Glomerular visceral epithelial cell (primary cell): Measurements from ENCODE around the gene PTPRE.

ENCODE experiments used
- DNase-seq: peaks from one replicate; pipeline ENCODE4 v3.0.0-alpha.2; 2016; ENCODE audit errors: extremely low spot score

Gene PTPRE

GRCh38 chr10:127907411-127908105, 655 bp downstream of the PTPRE start:
- DNase-seq: peak; percentile 58

DNA sequence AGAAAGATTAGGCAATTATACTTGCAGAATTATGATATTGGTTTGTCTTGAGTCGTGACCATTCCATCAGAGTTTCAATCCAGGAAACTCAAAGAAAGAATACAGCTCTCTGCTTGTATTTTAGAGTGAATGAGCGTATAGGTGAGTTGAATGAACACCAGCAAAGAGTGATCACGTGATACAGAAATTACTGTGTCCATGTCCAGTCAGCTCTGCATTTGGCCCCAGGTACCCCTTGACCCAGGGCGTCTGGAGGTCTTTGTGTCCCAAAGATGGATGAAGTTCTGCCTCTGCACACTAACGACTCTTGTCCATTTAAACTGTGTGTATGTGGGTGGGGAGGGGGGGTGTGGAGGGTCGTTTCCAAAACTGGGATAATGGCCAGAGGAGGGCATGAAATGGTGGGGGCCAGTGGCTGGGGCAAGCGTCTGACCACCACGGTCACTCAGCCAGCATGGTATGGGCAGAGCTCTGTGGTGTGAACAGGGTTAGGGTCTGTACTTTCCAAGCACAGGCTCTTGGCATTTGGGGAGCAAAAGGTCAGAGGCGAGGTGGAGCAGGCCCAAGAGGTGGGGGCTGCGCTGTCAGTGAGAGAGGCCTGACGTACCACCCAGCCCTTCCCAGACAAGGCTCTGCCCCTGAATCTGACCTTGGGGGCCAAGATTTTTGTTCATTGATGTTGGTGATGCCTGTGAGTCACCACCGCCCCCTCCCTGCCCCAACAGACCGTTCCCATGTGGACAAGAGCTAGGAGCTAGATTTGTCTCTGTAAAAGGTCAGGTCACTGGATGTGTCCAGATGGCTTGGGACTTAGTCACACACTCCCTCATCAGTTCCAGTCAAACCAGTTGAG, 1.4 kb downstream of the PTPRE start:
- peak; percentile 78 for DNase-seq

GRCh38 chr10:127908959-127909267, 2.0 kb downstream of the PTPRE start:
- DNase-seq: no peak

DNA sequence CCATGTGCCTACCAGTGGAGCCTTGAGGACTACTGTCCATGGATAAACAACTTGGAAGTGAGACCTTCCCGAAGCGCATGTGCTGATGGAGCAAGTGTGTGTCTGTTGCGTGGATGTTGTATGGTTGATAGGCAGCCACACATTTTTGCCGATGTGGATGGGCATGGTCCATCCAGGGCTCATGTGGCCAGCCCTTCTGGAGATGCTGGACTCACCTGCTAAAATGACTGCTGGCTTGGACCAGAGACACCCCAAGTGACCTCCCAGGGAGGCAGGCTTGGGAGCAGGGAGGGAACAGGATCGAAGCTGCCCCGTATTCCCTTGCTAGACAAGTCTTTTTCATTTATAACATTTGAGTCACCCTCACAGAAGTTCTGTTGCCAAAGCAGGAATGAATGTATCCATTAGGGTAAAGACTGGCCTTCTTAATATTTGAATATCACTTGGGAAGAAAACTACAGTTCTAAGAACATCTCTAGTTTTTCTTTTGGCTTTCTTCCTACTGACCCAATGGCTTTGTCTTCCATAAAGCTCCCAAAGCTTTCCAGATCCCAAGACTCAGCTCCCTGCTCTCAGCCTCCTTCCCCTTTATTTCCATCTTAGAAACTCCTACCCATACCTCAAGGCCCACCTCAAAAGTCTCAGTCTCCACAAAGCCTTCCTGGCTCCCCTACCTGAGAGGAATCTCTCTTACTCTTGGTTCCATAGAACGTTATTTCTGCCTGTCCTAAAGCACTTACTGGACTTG, 3.0 kb downstream of the PTPRE start:
- no peak for DNase-seq

DNA sequence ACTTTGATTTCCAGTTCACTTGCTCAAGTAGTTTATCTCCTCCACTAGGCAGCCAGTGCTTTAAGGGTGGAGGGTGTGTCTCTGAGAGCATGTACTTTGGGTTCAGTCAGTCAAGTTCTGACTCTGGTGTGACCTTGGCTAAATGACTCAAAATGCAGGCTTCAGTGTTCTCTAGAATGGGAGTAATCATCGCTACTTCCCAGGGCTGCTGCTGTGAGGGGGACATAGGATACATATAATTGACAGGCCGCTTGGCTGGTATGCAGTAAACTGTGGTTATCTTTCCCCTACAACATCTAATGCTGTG, 3.5 kb downstream of the PTPRE start:
- DNase-seq: no peak

GRCh38 chr10:127911218-127911866, 4.4 kb downstream of the PTPRE start:
- DNase-seq: peak; percentile 52

DNA sequence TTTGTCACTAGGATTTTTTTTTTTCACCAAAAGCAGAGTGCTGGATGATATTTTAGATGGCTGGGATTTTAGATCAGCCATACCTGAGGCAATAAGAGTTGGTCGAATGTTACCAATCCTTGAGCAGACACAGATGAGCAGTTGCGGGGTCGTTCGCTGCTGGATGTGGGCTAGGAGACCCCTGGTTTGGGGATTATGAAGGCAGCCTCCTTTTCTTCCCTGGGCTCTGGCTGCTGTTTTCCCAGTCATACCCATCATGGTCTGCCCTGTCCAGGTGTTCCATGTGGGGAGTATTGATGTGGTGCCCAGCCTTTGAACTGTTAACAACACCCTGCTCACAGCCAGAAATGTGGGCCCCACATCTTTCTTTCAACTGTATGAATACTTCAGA, 5.0 kb downstream of the PTPRE start:
- DNase-seq: no peak

GRCh38 chr10:127912607-127913367, 5.9 kb downstream of the PTPRE start:
- DNase-seq: no peak

- DNase-seq: no peak
Measured at GRCh38 chr10:127913368-127913759, 6.5 kb downstream of the PTPRE start.

DNA sequence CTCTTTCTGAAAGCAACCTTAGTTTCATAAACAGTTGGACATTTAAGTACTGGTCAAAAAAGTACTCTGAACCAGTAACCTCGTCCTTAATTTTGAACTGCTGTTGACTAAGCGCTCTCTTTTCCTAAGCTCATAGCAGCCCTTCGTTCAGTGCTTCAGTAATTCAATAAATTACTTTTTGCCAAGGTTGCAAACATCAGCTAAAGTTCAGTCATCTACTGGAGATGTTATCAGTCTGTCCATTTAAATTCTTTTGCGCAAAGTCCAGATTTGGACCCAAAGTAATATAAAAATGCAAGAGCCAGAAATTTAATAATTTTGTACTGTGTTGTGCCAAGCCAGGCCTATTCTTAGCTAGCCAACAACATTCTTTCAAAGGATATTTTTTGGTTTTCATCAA, 8.4 kb downstream of the PTPRE start:
- no peak for DNase-seq

GRCh38 chr10:127916826-127917225, 9.9 kb downstream of the PTPRE start:
- no peak for DNase-seq

- DNase-seq: no peak
Measured at GRCh38 chr10:127918572-127918971, 11.7 kb downstream of the PTPRE start.

DNA sequence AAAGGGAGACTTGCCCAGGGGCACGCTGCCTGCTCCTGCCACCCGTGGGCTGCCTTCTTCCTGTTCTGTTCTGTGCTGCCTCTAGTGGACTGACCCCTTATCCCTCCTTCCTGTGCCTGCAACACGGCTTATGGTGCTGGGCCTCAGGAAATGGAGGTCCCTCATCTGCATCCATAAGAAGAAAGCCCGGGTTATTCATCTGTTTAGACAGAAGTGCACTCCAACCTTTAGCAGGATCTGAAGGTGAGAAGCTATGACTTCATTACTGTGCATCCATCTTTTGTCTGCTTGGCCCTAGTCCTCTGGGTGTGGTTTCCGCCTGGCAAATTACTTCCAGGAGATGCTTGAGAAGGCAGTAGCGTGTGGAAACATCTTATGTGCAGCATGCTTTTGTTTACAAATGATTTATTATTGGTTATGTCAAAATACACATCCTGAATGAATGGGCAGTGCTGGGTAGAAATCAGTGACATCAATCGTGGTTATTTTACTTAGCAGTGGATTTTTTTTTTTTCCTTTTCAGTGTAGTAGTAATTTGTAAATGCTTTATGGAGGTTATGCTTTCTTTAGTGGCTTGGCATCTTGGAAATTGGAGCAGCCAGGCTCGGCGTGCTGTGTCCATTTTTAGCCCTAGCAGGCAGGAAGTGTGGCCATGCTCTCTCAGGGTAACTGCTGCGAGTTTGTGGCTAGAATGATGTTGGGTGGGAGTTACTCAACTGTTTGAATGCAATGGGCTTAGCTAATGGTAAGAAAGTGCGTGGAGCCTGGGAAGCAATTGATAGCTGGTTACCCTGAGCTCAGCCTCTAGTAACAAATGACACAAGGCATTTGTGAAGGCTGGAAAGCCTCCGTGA, 12.7 kb downstream of the PTPRE start:
- DNase-seq: peak; percentile 77

GRCh38 chr10:127920306-127921074, 13.6 kb downstream of the PTPRE start:
- DNase-seq: peak; percentile 22

DNA sequence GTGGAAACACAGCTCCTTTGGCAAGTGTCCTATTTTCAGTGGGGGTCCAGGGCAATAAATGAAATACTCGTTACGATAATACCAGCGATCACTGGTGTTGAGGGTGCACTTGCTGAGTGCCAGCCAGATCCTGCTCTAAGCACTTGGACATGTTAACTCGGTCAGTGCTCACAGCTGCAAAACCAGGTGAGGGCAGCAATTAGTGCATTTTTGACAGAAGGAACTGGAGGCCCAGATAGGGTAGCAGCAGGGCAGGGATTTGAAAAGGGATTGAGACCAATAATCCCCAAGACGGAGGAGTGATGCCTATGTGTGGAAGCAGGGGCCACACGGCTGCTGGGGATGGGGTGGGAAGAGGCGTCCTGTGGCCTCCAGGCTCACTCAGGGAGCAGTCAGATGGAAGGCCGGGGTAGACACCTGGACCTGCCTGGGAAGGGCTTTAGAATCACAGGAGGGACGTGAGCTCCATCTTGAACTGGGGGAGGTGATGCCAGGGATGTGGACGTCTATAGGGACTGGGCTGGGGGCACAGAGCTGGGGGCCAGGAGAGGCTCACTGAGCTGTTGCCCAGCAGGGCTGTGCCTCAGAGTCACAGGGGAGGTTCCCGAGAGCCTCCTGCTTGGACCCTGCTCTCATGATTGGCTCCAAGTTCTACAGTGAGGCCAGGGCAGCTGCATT, 14.3 kb downstream of the PTPRE start:
- DNase-seq: no peak

DNA sequence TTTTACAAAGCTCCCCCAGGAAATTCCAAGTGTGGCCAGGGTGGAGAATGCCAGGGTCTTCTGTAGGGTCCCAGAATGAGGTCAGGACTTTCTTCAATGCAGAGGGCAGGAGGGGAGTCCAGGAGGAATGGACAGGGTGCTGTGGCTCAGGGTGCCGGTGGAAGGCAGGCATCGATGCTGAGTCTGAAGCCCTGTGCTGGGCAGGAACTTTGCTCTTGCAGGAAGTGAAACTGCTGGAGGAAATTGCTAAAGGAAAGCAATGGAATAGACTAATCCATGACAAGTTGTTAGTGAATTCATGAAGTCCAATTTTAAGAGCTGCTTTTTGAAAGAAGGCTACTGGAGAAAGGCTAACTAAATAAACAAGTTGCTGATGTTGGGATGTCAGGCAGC, 14.8 kb downstream of the PTPRE start:
- no peak for DNase-seq

GRCh38 chr10:127922206-127922605, 15.3 kb downstream of the PTPRE start:
- no peak for DNase-seq

DNA sequence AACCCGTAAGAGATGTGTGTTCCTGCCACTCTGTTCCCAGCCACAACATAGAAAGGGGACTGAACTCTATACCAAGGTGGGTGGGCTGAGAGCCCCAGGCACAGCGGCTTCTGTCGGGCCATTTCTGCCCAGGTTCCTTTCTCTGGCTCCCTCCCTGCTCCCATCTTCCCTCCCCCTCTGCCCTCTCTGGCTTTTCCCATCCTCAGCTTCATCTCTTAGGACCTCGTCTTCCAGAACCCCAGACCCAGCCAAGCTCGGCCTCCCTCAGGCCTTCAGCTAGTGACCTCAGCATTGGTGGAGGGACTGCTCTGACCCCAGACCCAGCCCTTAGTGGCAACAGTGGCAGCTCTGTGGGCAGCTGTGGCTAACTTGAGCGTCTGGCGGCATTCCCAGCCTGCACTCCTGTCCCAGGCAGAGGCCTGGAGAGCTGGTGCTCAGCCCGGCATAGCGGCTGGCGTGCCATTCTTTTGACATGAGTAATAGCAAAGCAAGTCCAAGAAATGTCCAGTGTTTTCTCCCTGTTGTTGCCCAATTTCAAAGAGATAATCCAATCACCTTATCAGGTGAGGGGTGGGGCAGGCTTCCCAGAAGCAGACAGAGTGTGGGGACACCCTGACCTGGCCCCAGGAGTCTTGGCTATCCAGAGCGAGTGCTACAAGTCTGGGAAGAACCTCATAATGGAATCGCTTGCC, 15.9 kb downstream of the PTPRE start:
- DNase-seq: peak; percentile 98

GRCh38 chr10:127923646-127924045, 16.7 kb downstream of the PTPRE start:
- DNase-seq: no peak
